Glomerular endothelial cell (primary cell): ENCODE data around the gene RETN. TPM values are rescaled to one million over a fixed set of nuclear protein-coding genes. Genes with fewer than 3 reads are reported as not detected.

Experiments
- DNase-seq: peaks from one replicate; pipeline ENCODE4 v3.0.0-alpha.2; 2011; ENCODE audit warnings: low read depth, low spot score; ENCODE audit errors: extremely low read depth
- total RNA-seq: library from RNA; depleted of rRNA; stranded (reverse); fragments of >200 nt; gene quantifications from 2 replicates; pipeline ENCODE4 v1.2.3, GENCODE V29; 2015

RETN gene, protein sequence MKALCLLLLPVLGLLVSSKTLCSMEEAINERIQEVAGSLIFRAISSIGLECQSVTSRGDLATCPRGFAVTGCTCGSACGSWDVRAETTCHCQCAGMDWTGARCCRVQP
- not detected in 2 replicates for total RNA-seq

GRCh38 chr19:7668842-7669241, at the start of gene RETN:
RETN (plus strand) TSS chr19:7669049; CDS start chr19:7669327, 278 bp downstream.
- DNase-seq = no peak

- no peak for DNase-seq
These were observed 49.0 kb upstream of the RETN start for GRCh38 chr19:7619671-7620441.

GRCh38 chr19:7620442-7621412, 48.1 kb upstream of the RETN start:
- no peak for DNase-seq

- DNase-seq = no peak
These were observed 45.7 kb upstream of the RETN start for GRCh38 chr19:7622933-7623685.

DNA sequence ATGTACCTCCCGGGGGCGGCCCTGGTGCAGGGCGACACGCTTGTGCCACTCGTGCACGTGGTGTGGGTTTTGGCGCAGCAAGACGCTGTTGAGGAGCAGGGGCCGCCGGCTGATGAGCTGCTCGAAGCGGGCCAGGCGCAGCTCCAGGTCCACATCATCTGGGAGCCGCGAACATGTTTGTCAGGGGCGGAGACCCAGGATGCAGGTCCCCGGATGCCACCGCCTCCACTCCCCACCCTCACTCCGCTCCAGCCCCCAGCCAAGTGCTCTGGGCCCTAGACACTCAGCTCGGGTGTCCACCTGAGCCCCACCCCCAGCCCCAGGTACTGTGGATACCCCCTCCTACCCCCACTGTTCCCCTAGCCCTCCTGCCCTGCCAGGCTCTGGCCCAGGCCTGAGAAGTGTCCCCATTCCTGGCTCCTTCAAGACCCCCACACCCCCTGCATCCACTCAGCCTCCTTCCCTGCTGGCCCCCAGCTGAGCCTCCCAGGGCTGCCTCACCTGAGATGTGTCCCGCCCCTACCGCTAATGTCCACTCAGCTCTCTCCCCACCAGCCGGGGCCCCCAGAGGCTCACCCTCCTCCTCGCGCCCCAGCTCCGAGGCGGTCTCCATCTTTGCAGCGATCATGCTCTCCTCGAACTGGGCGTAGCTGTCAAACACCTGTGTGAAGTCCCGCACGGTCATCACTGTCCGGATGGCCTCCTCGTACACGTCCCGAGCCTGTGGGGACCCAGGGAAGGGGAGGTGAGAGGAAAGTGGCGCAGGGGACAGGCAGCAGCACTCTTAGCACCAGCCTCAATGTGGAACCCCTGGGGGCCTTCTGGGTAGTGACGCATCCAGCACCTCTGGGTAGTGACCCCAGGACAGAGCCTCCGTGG, 44.9 kb upstream of the RETN start:
- DNase-seq = no peak

DNA sequence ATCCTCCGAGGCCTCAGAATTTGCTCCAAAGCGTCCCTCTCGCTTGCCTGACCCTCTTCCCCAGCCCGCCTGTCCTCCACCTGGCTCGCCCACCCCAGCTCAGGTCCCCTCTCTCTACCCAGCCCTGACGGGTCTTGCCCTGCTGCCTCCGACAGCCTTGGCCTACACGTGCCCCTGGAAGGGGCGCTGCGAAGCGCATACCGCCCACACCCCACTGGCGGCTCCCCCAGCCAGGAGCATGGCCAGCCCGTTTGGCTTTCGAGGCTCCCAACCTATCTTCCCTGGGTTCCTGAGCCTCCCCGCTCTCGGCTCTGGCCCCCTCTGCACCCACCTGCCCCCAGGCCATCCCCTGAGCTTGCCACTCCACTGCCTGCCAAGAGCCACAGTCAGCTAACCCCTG, 44.0 kb upstream of the RETN start:
- DNase-seq = no peak

GRCh38 chr19:7625763-7626372, 43.0 kb upstream of the RETN start:
- DNase-seq = no peak

DNA sequence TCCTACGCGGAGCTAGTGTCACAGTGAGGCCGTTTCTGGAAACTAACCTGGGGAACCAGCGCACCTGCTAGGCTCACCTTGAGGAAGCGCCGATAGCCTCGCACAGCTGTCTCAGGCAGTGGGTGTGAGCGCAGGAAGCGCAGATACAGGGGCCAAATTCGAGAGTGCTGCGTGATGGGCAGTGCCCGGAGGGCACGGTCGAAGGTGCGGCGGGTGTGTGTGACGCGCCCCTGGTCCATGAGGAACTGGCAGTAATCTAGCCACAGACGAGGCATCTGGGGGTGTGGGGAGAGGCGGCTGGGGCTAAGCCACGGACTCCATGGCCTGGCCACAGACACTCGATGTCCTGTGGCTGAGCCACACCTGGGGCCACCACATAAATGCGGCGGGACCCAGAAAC, 41.7 kb upstream of the RETN start:
- DNase-seq = no peak

- no peak for DNase-seq
These were observed 40.1 kb upstream of the RETN start for GRCh38 chr19:7628589-7629311.

GRCh38 chr19:7629347-7630054, 39.3 kb upstream of the RETN start, which contains the start of the genes PET100 and XAB2:
PET100 (plus strand) TSS chr19:7629793; CDS start chr19:7629834, 41 bp downstream.
XAB2 (minus strand) TSS chr19:7629545; CDS start chr19:7629527, 18 bp downstream.
- peak; percentile 97 for DNase-seq

GRCh38 chr19:7631577-7631976, 37.3 kb upstream of the RETN start:
- DNase-seq = no peak

GRCh38 chr19:7632340-7633203, 36.3 kb upstream of the RETN start:
- DNase-seq = no peak

- DNase-seq = no peak
These were observed 35.2 kb upstream of the RETN start, which contains the start of gene PCP2 for GRCh38 chr19:7633698-7634097. PCP2 (minus strand) TSS chr19:7633719; CDS start chr19:7633457, 262 bp downstream.

DNA sequence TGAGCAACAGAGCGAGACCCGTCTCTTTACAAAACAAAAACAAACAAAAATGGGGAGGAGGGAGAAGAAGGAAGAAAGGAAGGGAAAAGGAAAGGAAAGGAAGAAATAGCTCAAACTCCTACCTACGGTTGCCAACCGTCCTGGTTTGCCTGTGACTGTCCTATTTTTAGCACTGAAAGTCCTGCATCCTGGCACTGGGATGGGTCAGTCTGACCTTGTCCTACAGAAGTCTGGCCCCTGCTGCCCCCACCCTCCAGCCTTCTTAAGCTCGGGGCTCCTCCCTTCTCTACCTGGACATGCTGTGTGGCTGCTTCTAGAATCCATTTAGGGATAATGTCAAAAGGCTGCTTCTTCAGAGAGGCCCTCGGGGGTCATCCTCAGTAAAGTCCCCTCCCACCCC, 33.2 kb upstream of the RETN start:
- DNase-seq = no peak

- no peak for DNase-seq
These were observed 32.5 kb upstream of the RETN start for GRCh38 chr19:7636317-7636690.

DNA sequence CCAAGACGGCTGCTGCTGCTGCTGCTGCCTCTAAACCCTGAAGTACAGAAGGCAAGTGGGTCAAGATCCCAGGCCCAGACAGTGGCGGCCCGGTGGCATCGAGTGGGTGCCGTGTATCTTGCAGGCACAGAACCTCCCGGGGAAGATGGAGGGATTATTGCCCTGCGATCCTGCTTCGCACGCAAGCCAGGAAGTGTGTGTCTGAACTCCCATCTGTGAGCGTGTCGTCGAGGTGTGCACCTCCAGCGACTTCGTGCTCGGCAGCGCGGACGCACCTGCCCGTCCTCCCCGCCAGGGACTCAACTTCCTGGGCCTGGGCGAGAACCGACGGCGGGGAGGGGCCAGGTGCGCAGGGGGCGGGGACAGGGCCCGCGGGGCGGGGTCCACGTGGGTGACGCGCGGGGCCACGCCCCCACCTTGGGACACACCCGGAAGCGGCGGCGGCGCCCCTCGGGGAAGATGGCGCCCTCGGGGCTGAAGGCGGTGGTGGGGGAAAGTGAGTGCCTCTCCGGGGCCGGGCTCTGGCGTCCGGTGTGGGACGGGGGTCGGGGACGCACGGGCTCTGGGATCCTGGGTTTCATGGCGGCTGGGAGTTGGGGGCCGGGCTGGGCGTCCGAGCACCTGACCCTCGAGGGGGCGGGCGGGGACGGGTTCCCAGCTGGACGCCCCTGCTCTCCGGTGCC, 32.0 kb upstream of the RETN start, which contains the start of gene STXBP2:
STXBP2 (plus strand) TSS at position 420 of the 683 bp plus-strand sequence; CDS start at position 460, 40 bp downstream.
- DNase-seq = no peak
